Fibroblast of pulmonary artery (primary cell): ENCODE measurements around the gene CHMP4B.

ENCODE experiments used
- DNase-seq: peaks from one replicate; pipeline ENCODE4 v3.0.0-alpha.2; 2010; ENCODE audit warnings: low read depth
- H3K4me3 ChIP-seq: replicated peaks from 2 replicates; pipeline ENCODE4 v1.5.1; 2011; ENCODE audit warnings: low read depth, mild to moderate bottlenecking, control low read depth, low read length, moderate library complexity
- CTCF ChIP-seq: IDR thresholded peaks from 2 replicates; pipeline ENCODE4 v1.5.1; 2011; ENCODE audit warnings: mild to moderate bottlenecking, control low read depth, low read length, inconsistent platforms; ENCODE audit errors: missing control alignments

The CHMP4B gene

GRCh38 chr20:33859751-33860150 is 48.6 kb downstream of the CHMP4B start:
- TF ChIP-seq CTCF: no peak
- no peak for DNase-seq
- no peak overlapping the region for H3K4me3 ChIP-seq

GRCh38 chr20:33861458-33861857 is 50.3 kb downstream of the CHMP4B start:
- DNase-seq: no peak
- TF ChIP-seq CTCF: no peak
- no peak overlapping the region for H3K4me3 ChIP-seq

DNA sequence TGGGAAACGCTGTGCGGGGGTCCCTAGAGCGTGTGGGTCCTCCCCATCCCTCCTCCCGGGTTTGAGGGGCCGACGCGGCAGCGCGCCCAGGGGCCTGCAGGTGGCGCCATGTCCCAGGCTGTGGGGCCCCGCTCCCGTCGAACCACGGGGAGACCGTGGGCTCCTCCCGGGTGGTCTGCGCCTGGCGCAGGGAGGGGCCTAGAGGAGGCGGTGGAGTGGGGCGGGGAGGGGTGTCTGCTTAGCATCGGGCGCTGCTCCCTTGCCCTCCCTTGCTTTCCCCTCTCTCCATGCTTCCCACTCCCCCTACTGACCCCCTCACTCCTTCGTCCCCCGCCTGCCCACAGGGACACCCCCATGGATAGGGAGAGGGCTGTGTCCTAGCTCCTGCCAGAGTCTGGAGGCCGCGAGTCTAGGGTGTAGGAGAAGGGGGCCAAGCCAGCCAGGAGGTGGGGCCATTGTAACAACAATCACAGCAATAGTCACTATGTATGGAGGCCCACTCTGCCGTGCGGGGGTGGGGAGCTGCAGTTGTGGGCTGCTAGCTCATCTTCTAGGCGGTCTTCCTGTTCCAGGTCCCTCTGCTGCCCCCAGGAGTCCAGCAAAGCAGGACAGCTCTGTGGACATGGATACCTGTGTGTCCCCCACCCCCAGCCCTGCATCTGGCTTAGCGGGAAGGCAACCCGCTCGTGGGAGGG is 51.7 kb downstream of the CHMP4B start:
- H3K4me3 ChIP-seq: peak overlapping the region; percentile 24
- peak; percentile 54 for TF ChIP-seq CTCF
- DNase-seq: peak; percentile 79

- H3K4me3 ChIP-seq: no peak overlapping the region
- DNase-seq: no peak
- TF ChIP-seq CTCF: no peak
Observed at GRCh38 chr20:33863440-33864323, 52.5 kb downstream of the CHMP4B start.

- no peak for DNase-seq
- no peak overlapping the region for H3K4me3 ChIP-seq
- no peak for TF ChIP-seq CTCF
Observed at GRCh38 chr20:33864324-33864963, 53.3 kb downstream of the CHMP4B start.

GRCh38 chr20:33865761-33866370 is 54.7 kb downstream of the CHMP4B start:
- no peak overlapping the region for H3K4me3 ChIP-seq
- TF ChIP-seq CTCF: no peak

More at GRCh38 chr20:33865761-33866370, 54.7 kb downstream of the CHMP4B start:
- DNase-seq: no peak
